ENCODE data around the gene S100A9.
"Not testable (repeated sequence)": the region's sequence is repeated elsewhere in the genome, so short reads cannot be mapped to it uniquely, and the experiment has no call there.

GRCh38 chr1:153347049-153347448 is 10.6 kb upstream of the S100A9 start:
- TF ChIP-seq ZFX (IDR thresholded peaks at IDR 0.05; ENCODE audit: borderline replicate concordance); CTCF (IDR thresholded peaks at IDR 0.05): not testable (repeated sequence)
